BJ (cell line): ENCODE data around the gene OPCML. TPM values are rescaled to one million over a fixed set of nuclear protein-coding genes. Genes with fewer than 3 reads are reported as not detected.

ENCODE experiments used
- CTCF ChIA-PET: fragments of 350-600 bp; formaldehyde crosslinking; extraction: SDS; loops from one replicate; lab custom pipeline; 2021; ENCODE audit warnings: antibody characterized with exemption, inconsistent platforms; lab: Yijun Ruan, JAX
- POLR2A ChIA-PET: fragments of 300-600 bp; sonication (Branson Sonifier 250); formaldehyde crosslinking; extraction: SDS; loops from one replicate; lab custom pipeline; 2021; ENCODE audit warnings: antibody characterized with exemption; lab: Charles Lee
- DNase-seq: peaks from one replicate; pipeline ENCODE4 v3.0.0-alpha.2; 2011; ENCODE audit warnings: low read depth
- H3K27me3 ChIP-seq: 2 replicates; pipeline ENCODE4 v1.6.0; 2011; ENCODE audit warnings: low read length; ENCODE audit not compliant: control insufficient read depth, insufficient read depth
- H3K36me3 ChIP-seq: 2 replicates; pipeline ENCODE4 v1.5.1; 2011; ENCODE audit warnings: low read length; ENCODE audit not compliant: control insufficient read depth, insufficient read depth
- H3K4me3 ChIP-seq: 2 replicates; pipeline ENCODE4 v1.5.1; 2011; ENCODE audit warnings: low read depth, mild to moderate bottlenecking, control low read depth, low read length
- polyA plus RNA-seq: library from polyadenylated mRNA; depleted of rRNA; stranded (reverse); fragments of >200 nt; gene quantifications from 2 replicates; pipeline ENCODE4 v1.2.3, GENCODE V29; 2011
- TF ChIP-seq, protein P1 (sequence below): IDR thresholded peaks from 2 replicates; pipeline ENCODE4 v1.5.1; 2011; ENCODE audit warnings: low read depth, mild to moderate bottlenecking, control low read depth, inconsistent platforms, low read length, moderate library complexity; ENCODE audit not compliant: insufficient read depth

Gene OPCML
- polyA plus RNA-seq, 1 experiment: 2.0 TPM

DNA sequence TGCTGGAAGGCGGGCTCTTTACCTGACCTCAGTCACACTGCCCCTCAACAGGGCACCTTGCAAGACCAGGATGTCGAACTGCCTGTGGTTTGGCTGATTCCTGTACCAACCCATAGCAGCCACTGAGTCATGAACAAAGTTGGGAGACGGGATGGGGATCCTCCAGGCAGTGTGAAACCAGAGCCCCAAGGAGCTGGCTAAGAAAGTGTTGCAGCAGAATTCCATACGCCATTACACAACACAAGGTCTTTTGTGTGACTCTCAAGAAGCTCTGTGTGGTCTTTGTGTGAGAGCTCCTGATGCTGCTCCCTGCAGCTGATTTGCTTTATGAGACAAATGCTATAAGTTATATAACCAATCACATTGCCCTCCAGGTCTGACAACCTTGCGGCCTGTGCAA, 617.7 kb downstream of the OPCML start:
- POLR2A ChIA-PET: no interaction called here
- no peaks in the 10 kb centered on the region for H3K27me3 ChIP-seq
- TF ChIP-seq, protein P1, sequence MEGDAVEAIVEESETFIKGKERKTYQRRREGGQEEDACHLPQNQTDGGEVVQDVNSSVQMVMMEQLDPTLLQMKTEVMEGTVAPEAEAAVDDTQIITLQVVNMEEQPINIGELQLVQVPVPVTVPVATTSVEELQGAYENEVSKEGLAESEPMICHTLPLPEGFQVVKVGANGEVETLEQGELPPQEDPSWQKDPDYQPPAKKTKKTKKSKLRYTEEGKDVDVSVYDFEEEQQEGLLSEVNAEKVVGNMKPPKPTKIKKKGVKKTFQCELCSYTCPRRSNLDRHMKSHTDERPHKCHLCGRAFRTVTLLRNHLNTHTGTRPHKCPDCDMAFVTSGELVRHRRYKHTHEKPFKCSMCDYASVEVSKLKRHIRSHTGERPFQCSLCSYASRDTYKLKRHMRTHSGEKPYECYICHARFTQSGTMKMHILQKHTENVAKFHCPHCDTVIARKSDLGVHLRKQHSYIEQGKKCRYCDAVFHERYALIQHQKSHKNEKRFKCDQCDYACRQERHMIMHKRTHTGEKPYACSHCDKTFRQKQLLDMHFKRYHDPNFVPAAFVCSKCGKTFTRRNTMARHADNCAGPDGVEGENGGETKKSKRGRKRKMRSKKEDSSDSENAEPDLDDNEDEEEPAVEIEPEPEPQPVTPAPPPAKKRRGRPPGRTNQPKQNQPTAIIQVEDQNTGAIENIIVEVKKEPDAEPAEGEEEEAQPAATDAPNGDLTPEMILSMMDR: no peak
- CTCF ChIA-PET: interaction anchor here (0.6 kb wide), 1 partner anchor 66 kb away, joined by 3 read pairs; no protein-coding TSS in a partner anchor
- no peak for DNase-seq
- no peak overlapping the region for H3K4me3 ChIP-seq
- H3K36me3 ChIP-seq: no peaks in the 10 kb centered on the region

DNA sequence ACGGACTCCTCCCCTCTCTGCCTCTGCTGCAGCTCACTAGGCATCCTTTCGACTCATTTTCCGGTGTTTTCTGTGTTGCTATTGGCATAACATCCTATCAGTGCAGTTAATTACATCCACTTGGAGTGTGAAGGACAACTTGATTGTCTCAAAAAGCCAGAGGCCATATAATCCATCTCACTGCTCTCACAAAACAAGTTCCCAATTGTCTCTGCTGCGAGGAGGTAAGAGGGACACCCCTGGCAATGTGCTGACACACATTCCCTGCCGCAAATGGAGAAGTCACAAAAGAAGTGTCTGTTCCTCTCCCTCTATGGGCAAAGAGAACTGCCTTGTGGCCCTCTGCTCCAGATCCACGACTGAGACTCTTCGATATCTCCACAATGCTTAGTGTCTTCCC, 618.4 kb downstream of the OPCML start:
- ChIA-PET POLR2A (no interaction called here), CTCF (no interaction called here)
- Histone ChIP-seq H3K36me3 (no peaks in the 10 kb centered on the region), H3K27me3 (no peaks in the 10 kb centered on the region), H3K4me3 (no peak overlapping the region)
- TF ChIP-seq, protein P1: no peak
- DNase-seq: no peak

- Histone ChIP-seq H3K4me3 (no peak overlapping the region), H3K36me3 (no peaks in the 10 kb centered on the region), H3K27me3 (no peaks in the 10 kb centered on the region)
- ChIA-PET POLR2A (no interaction called here), CTCF (no interaction called here)
- TF ChIP-seq, protein P1: no peak
- no peak for DNase-seq
Measured at GRCh38 chr11:132913295-132913694, 619.0 kb downstream of the OPCML start.

GRCh38 chr11:132911186-132911585, 621.1 kb downstream of the OPCML start:
- TF ChIP-seq, protein P1: no peak
- ChIA-PET CTCF (interaction anchor here (1.1 kb wide), 1 partner anchor 9 kb away, joined by 4 read pairs; no protein-coding TSS in a partner anchor), POLR2A (no interaction called here)
- no peak overlapping the region for H3K4me3 ChIP-seq
- no peak for DNase-seq
- no peaks in the 10 kb centered on the region for H3K27me3 ChIP-seq
- H3K36me3 ChIP-seq: no peaks in the 10 kb centered on the region

- TF ChIP-seq, protein P1: no peak
- H3K27me3 ChIP-seq: no peaks in the 10 kb centered on the region
- H3K36me3 ChIP-seq: no peaks in the 10 kb centered on the region
- ChIA-PET CTCF (interaction anchor here (1.1 kb wide), 1 partner anchor 8 kb away, joined by 4 read pairs; no protein-coding TSS in a partner anchor), POLR2A (no interaction called here)
- no peak for DNase-seq
- H3K4me3 ChIP-seq: no peak overlapping the region
Measured at GRCh38 chr11:132910011-132910760, 622.1 kb downstream of the OPCML start.
